Measurements from ENCODE around the gene COA5.

DNA sequence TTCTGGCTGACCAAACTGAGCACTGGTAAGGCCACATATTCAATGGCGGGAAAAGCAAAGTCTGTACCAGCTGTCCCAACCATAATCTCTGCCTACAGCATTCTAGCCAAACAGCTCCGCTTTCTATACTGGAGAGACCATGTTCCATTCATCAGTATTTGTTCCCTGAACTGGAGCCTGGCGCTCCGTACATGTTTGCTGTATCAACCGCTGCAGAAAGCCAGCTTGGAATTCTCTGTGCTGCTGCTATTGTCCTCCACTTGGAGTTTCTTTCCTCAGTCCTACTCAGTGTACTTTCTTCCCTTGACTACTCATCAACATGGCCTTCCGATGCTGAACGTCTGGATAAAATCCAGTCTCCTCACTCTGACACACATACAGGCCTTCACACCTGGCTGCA, 1.9 kb downstream of the COA5 start:
- TF ChIP-seq, protein P1, sequence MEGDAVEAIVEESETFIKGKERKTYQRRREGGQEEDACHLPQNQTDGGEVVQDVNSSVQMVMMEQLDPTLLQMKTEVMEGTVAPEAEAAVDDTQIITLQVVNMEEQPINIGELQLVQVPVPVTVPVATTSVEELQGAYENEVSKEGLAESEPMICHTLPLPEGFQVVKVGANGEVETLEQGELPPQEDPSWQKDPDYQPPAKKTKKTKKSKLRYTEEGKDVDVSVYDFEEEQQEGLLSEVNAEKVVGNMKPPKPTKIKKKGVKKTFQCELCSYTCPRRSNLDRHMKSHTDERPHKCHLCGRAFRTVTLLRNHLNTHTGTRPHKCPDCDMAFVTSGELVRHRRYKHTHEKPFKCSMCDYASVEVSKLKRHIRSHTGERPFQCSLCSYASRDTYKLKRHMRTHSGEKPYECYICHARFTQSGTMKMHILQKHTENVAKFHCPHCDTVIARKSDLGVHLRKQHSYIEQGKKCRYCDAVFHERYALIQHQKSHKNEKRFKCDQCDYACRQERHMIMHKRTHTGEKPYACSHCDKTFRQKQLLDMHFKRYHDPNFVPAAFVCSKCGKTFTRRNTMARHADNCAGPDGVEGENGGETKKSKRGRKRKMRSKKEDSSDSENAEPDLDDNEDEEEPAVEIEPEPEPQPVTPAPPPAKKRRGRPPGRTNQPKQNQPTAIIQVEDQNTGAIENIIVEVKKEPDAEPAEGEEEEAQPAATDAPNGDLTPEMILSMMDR (IDR thresholded peaks at IDR 0.05; ENCODE audit: poor library complexity) = no peak
- no peak for TF ChIP-seq EZH2 (IDR thresholded peaks at IDR 0.05; ENCODE audit: borderline replicate concordance)
